GM06990 (cell line): ENCODE data around the gene CLPSL2.
"Not testable (repeated sequence)": the region's sequence is repeated elsewhere in the genome, so short reads cannot be mapped to it uniquely, and the experiment has no call there.

Source experiments
- DNase-seq: peaks from one replicate; pipeline ENCODE4 v3.0.0-alpha.2; 2011; ENCODE audit not compliant: insufficient read length; ENCODE audit errors: extremely low read depth
- H3K27me3 ChIP-seq: replicated peaks from 2 replicates; pipeline ENCODE4 v1.6.0; 2011; ENCODE audit warnings: low read length; ENCODE audit not compliant: control insufficient read depth, insufficient read depth
- H3K36me3 ChIP-seq: 2 replicates; pipeline ENCODE4 v1.5.1; 2011; ENCODE audit warnings: low read length; ENCODE audit not compliant: control insufficient read depth, insufficient read depth
- H3K4me3 ChIP-seq: replicated peaks from 2 replicates; pipeline ENCODE4 v1.5.1; 2011; ENCODE audit warnings: low read depth, mild to moderate bottlenecking, control low read depth, low read length
- TF ChIP-seq, protein P1 (sequence below): IDR thresholded peaks from 2 replicates; pipeline ENCODE4 v1.5.1; 2011; ENCODE audit warnings: low read length, control low read depth, mild to moderate bottlenecking, inconsistent platforms; ENCODE audit not compliant: insufficient read depth, poor library complexity, severe bottlenecking

Gene CLPSL2

DNA sequence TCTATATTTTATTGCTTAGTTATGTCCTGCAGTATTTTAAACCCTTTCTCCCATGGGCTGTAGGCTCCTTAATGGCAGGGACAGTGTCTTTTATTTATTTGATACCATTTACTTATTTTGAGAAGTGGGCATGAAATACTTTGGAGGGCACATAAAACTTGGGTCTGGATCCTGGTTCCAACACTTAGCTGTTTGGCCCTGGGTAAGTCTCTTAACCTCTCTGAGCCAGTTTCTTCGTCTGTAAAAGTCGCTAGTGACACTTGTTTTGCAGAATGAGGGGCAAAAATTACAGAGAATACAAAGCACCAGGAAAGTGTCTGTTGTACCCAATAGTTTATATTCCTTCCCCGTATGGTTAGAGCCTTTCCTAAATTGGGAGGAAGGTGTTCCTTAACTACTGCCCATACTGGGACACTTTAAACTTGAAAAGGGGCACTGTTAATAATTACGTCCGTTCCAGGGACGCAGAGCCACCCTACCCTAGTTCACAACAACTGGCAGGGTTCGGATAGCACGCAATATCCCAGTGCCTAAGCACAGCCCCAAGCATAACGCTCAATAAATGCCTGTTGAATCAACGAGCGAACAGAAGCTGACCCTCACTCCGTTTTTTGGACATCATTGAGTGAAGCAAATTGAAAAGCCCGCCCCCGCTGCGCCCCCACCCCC, 45.5 kb upstream of the CLPSL2 start:
- Histone ChIP-seq H3K36me3 (no peaks in the 10 kb centered on the region), H3K27me3 (no peaks in the 10 kb centered on the region), H3K4me3 (peak overlapping the region; percentile 75)
- TF ChIP-seq, protein P1, sequence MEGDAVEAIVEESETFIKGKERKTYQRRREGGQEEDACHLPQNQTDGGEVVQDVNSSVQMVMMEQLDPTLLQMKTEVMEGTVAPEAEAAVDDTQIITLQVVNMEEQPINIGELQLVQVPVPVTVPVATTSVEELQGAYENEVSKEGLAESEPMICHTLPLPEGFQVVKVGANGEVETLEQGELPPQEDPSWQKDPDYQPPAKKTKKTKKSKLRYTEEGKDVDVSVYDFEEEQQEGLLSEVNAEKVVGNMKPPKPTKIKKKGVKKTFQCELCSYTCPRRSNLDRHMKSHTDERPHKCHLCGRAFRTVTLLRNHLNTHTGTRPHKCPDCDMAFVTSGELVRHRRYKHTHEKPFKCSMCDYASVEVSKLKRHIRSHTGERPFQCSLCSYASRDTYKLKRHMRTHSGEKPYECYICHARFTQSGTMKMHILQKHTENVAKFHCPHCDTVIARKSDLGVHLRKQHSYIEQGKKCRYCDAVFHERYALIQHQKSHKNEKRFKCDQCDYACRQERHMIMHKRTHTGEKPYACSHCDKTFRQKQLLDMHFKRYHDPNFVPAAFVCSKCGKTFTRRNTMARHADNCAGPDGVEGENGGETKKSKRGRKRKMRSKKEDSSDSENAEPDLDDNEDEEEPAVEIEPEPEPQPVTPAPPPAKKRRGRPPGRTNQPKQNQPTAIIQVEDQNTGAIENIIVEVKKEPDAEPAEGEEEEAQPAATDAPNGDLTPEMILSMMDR: no peak
- no peak for DNase-seq

DNA sequence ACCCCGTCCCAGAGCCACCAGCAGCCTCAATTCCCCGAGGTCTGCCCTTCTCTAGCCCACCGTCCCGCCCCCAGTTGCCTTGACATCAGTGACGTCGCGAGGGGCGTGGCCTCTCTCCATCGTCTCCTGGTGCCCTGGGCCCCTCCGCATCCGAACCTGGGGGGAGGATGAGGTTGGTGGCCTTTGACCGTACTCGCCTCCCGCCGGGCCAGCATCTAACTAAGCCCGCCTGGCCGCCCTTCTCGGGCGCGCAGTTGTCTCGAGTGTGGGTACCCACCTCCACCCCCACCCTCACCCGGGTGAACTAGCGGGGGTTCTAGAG, 45.0 kb upstream of the CLPSL2 start:
- Histone ChIP-seq H3K36me3 (no peaks in the 10 kb centered on the region), H3K4me3 (peak overlapping the region; percentile 75), H3K27me3 (no peaks in the 10 kb centered on the region)
- peak; percentile 91 for DNase-seq
- TF ChIP-seq, protein P1: no peak

DNA sequence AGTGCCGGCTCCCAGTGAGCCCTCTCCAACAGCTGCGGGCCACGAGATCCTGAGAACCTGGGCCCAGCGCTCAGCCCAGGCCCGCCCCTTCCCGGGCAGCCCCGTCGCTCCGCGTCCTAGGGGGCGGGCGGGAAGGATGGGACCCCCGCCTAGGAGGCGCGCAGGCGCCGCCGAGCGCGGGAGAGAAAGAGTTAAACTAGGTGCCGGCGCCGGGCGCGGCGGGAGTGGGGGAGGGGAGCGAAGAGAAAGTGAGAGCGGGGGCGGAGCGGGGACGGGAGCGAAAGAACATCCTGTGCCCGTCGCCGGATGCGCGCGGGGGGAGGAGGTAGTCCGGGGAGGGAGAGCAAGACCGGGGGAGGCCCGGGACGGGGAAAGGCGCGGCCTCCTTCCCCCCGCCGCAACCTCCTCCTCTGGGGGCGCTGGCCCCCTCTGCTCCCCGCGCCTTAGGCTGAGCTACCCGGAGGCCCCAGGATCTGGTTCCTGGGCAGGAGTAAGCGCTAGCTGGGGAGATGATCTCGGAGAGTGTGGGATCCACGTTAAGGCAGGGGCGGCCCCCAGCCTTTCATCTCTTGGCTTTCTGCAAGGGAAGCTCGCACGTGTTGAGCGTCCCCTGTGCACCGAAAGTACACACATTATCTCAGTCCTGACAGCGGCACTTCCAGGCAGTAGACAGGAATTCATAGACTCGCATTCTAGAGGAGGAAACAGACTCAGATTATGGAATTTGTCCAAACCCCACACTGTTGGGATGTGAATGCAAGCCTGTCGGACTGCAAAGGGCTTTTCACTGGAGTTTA, 44.5 kb upstream of the CLPSL2 start:
- Histone ChIP-seq H3K4me3 (peak overlapping the region; percentile 75), H3K27me3 (no peaks in the 10 kb centered on the region), H3K36me3 (no peaks in the 10 kb centered on the region)
- DNase-seq: peak; percentile 94
- TF ChIP-seq, protein P1: peak; percentile 27

DNA sequence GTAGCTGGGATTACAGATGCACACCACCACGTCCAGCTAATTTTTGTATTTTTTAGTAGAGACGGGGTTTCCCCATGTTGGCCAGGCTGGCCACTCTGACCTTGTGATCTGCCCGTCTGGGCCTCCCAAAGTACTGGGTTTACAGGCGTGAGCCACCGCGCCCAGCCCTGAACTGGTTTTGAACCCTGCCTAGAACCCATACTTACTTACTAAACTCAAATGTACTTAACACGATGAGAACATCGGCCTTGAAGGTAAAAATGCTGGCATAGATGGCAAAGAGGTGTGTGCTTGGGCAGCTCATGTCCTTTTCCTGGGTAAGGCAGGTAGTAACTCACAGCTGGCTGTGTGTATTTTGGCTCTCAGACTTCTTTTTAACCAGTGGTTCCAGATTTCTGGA, 42.8 kb upstream of the CLPSL2 start:
- no peak for DNase-seq
- TF ChIP-seq, protein P1: no peak
- Histone ChIP-seq H3K4me3 (no peak overlapping the region), H3K27me3 (no peaks in the 10 kb centered on the region), H3K36me3 (no peaks in the 10 kb centered on the region)

DNA sequence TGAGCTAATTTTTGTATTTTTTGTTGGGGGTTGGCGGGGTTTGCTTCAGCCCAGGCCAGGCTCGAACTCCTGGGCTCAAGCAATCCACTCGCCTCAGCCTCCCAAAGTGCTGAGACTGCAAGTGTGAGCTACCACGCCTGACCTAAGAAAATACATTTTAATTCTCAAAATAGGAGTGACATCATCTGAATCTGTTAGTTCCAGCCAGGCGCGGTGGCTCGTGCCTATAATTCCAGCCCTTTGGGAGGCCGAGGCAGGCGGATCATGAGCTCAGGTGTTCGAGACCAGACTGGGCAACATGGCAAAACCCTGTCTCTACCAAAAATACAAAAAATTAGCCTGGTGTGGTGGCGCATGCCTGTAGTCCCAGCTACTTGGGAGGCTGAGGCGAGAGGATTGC, 42.1 kb upstream of the CLPSL2 start:
- H3K36me3 ChIP-seq, DNase-seq, H3K4me3 ChIP-seq, H3K27me3 ChIP-seq: not testable (repeated sequence)

DNA sequence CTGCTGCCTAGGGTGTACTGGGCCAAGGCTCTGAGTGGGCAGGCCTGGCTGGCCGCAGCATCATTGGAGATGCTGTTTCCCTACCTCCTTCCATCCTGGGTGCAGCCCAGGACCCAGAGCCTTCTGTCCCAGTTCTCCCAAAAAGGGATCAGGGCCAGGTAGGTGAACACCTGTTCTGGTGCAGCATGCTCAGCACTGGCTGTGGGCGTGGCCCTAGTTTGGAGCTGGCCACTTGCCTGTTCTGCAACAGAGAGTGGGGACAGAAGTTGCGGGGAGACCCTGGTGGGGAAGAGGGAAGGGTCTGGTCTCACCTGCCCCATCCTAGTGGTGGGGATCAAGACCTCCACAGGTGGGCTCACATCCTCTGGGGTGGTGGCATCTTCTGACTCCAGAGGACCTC, 40.9 kb upstream of the CLPSL2 start:
- Histone ChIP-seq H3K36me3 (no peaks in the 10 kb centered on the region), H3K4me3 (no peak overlapping the region), H3K27me3 (no peaks in the 10 kb centered on the region)
- no peak for DNase-seq
- TF ChIP-seq, protein P1: no peak
